OCI-LY7 (cell line): ENCODE data around the gene CDC25B. TPM values are rescaled to one million over a fixed set of nuclear protein-coding genes. Genes with fewer than 3 reads are reported as not detected.

ENCODE experiments used
- BruUV-seq: library from RNA; stranded (reverse); fragments of 400-500 nt; replicated peaks from 2 replicates; lab custom pipeline; 2021; lab: Mats Ljungman, UMichigan
- CTCF ChIA-PET: fragments of 300-600 bp; sonication (Branson Sonifier 250); formaldehyde crosslinking; loops from one replicate; lab custom pipeline; 2022; ENCODE audit warnings: antibody characterized with exemption; ENCODE audit not compliant: unreplicated experiment; lab: Charles Lee
- POLR2A ChIA-PET: fragments of 300-600 bp; sonication (Branson Sonifier 250); formaldehyde crosslinking; loops from one replicate; lab custom pipeline; 2022; ENCODE audit warnings: antibody characterized with exemption; lab: Charles Lee
- DNase-seq: peaks from one replicate; pipeline ENCODE4 v3.0.0-alpha.2; 2015; ENCODE audit warnings: low spot score
- H2AFZ ChIP-seq: fragments of 200-600 bp; sonication (generic), shearing (Covaris generic); 2 replicates; pipeline ENCODE4 v1.6.1; 2014; ENCODE audit warnings: mild to moderate bottlenecking, antibody characterized with exemption, low read length, moderate library complexity
- H3K27ac ChIP-seq: fragments of 200-600 bp; sonication (generic); 2 replicates; pipeline ENCODE4 v1.5.1; 2014; ENCODE audit warnings: mixed run types, low read depth, mild to moderate bottlenecking, moderate library complexity, low read length, inconsistent platforms; ENCODE audit not compliant: poor library complexity, severe bottlenecking
- H3K36me3 ChIP-seq: fragments of 200-600 bp; sonication (generic); 2 replicates; pipeline ENCODE4 v1.6.1; 2014; ENCODE audit warnings: mild to moderate bottlenecking, antibody characterized with exemption, low read length, moderate library complexity, mixed read lengths; ENCODE audit not compliant: insufficient read depth
- H3K4me1 ChIP-seq: fragments of 200-600 bp; sonication (generic); 2 replicates; pipeline ENCODE4 v1.5.1; 2014; ENCODE audit warnings: mild to moderate bottlenecking, low read length; ENCODE audit not compliant: insufficient read depth, poor library complexity, severe bottlenecking
- H3K4me2 ChIP-seq: fragments of 200-600 bp; sonication (generic); 2 replicates; pipeline ENCODE4 v1.6.1; 2014; ENCODE audit warnings: mild to moderate bottlenecking, low read length
- H3K4me3 ChIP-seq: fragments of 200-600 bp; sonication (generic); 2 replicates; pipeline ENCODE4 v1.5.1; 2014; ENCODE audit warnings: mild to moderate bottlenecking, low read depth, low read length; ENCODE audit not compliant: poor library complexity, severe bottlenecking
- H3K79me2 ChIP-seq: fragments of 200-600 bp; sonication (generic); 2 replicates; pipeline ENCODE4 v1.6.1; 2016; ENCODE audit warnings: low read depth, mild to moderate bottlenecking, low read length, moderate library complexity, mixed read lengths; ENCODE audit not compliant: insufficient read depth
- H3K9me2 ChIP-seq: fragments of 200-600 bp; sonication (generic); 2 replicates; pipeline ENCODE4 v1.6.1; 2016; ENCODE audit warnings: mild to moderate bottlenecking, low read length, mixed read lengths; ENCODE audit not compliant: insufficient read depth
- H3K9me3 ChIP-seq: fragments of 200-600 bp; sonication (generic); 2 replicates; pipeline ENCODE4 v1.6.1; 2014; ENCODE audit warnings: mild to moderate bottlenecking, mixed run types, low read length, mixed read lengths
- H4K20me1 ChIP-seq: fragments of 200-600 bp; sonication (generic); 2 replicates; pipeline ENCODE4 v1.6.1; 2014; ENCODE audit warnings: mild to moderate bottlenecking, antibody characterized with exemption, low read length, moderate library complexity, mixed read lengths; ENCODE audit not compliant: insufficient read depth
- EZH2phosphoT487 ChIP-seq: fragments of 200-600 bp; sonication (generic); IDR thresholded peaks from 2 replicates; pipeline ENCODE4 v1.6.1; 2018; ENCODE audit warnings: low read depth, borderline replicate concordance, mild to moderate bottlenecking, mixed run types, antibody characterized with exemption, low read length, moderate library complexity, mixed read lengths
- intact Hi-C: fragments of 100-400 bp; cut with micrococcal nuclease; formaldehyde crosslinking; loops from one replicate; pipeline ENCODE4 v1.10.0; 2022; ENCODE audit not compliant: unreplicated experiment
- total RNA-seq, 2 experiments: library from RNA; depleted of rRNA in 1 of 2; stranded (reverse); fragments of >200 nt in 1 of 2; shearing (Covaris generic) in 1 of 2; gene quantifications; 2 replicates each; pipeline ENCODE4 v1.2.3, GENCODE V29; 2014 to 2022
- TF ChIP-seq, protein P1 (sequence below): fragments of 200-600 bp; sonication (generic); conservative IDR thresholded peaks from 2 replicates; pipeline ENCODE4 v1.5.1; 2014; ENCODE audit warnings: mild to moderate bottlenecking, antibody characterized with exemption, low read length, moderate library complexity, mixed read lengths

CDC25B gene
- total RNA-seq, 2 experiments from 2014 or later, result 89.2 to 119 TPM

- POLR2A ChIA-PET, result interaction anchor here (0.6 to 2.5 kb wide), 10 partner anchors 9 to 1366 kb away, joined by 3 to 16 read pairs (median 4); partner anchors contain the start of genes ADISSP and CENPB
- Histone ChIP-seq H4K20me1 (no peaks in the 10 kb centered on the region), H3K4me3 (peak within 1 kb of the TSS; percentile 91), H3K4me1 (peaks cover 37% of the 10 kb centered on the region), H3K36me3 (peaks cover 13% of the 10 kb centered on the region; the same call in 1 of the 2 replicates), H3K9me3 (no peaks in the 10 kb centered on the region), H3K27ac (peak within 1 kb of the TSS; percentile 70), H3K79me2 (peaks cover 9% of the 10 kb centered on the region; the same call in 1 of the 2 replicates), H2AFZ (peak within 1 kb of the TSS; percentile 94), H3K9me2 (no peaks in the 10 kb centered on the region), H3K4me2 (peak within 1 kb of the TSS; percentile 99)
- no TSS peak for BruUV-seq
- CTCF ChIA-PET, result interaction anchor here (1.4 to 2.5 kb wide), 2 partner anchors 21 to 34 kb away, joined by 4 to 9 read pairs; partner anchors contain the start of gene CENPB
- TF ChIP-seq, protein P1, sequence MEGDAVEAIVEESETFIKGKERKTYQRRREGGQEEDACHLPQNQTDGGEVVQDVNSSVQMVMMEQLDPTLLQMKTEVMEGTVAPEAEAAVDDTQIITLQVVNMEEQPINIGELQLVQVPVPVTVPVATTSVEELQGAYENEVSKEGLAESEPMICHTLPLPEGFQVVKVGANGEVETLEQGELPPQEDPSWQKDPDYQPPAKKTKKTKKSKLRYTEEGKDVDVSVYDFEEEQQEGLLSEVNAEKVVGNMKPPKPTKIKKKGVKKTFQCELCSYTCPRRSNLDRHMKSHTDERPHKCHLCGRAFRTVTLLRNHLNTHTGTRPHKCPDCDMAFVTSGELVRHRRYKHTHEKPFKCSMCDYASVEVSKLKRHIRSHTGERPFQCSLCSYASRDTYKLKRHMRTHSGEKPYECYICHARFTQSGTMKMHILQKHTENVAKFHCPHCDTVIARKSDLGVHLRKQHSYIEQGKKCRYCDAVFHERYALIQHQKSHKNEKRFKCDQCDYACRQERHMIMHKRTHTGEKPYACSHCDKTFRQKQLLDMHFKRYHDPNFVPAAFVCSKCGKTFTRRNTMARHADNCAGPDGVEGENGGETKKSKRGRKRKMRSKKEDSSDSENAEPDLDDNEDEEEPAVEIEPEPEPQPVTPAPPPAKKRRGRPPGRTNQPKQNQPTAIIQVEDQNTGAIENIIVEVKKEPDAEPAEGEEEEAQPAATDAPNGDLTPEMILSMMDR, result peak; percentile 98
- TF ChIP-seq EZH2phosphoT487, result no peak
- intact Hi-C loops, result loop anchor here (1.0 kb wide), 3 partner anchors 24 to 33 kb away; partner anchors contain the start of genes CDC25B and MAVS
- DNase-seq, result peak; percentile 97
These were observed 24.2 kb downstream of the CDC25B start, which contains the start of gene AP5S1 for GRCh38 chr20:3820048-3820900. Gene AP5S1, plus strand, starts transcription at chr20:3820547. Its CDS starts 1,571 bp downstream, at chr20:3822118.

GRCh38 chr20:3820901-3821727, 25.0 kb downstream of the CDC25B start:
- TF ChIP-seq, protein P1, result no peak
- TF ChIP-seq EZH2phosphoT487, result no peak
- Histone ChIP-seq H4K20me1 (no peaks in the 10 kb centered on the region), H3K9me3 (no peaks in the 10 kb centered on the region), H3K27ac (peak overlapping the region; percentile 70), H3K79me2 (peaks cover 9% of the 10 kb centered on the region; the same call in 1 of the 2 replicates), H3K9me2 (no peaks in the 10 kb centered on the region), H3K4me3 (peak overlapping the region; percentile 91), H3K36me3 (peaks cover 17% of the 10 kb centered on the region; the same call in 1 of the 2 replicates), H2AFZ (peak overlapping the region; percentile 94), H3K4me1 (peaks cover 32% of the 10 kb centered on the region), H3K4me2 (peak overlapping the region; percentile 99)
- intact Hi-C loops, result loop anchor here (1.0 kb wide), 3 partner anchors 25 to 34 kb away; partner anchors contain the start of genes CDC25B and MAVS
- ChIA-PET POLR2A (interaction anchor here (0.6 to 2.5 kb wide), 10 partner anchors 10 to 1365 kb away, joined by 3 to 16 read pairs (median 4); partner anchors contain the start of genes ADISSP and CENPB), CTCF (interaction anchor here (0.6 to 2.5 kb wide), 2 partner anchors 22 to 507 kb away, joined by 5 to 9 read pairs; no protein-coding TSS in a partner anchor)
- TSS peak; percentile 89 for BruUV-seq
- DNase-seq, result no peak
